ENCODE data around the gene GNAI3.

The GNAI3 gene

GRCh38 chr1:109586055-109586454 is 37.6 kb downstream of the GNAI3 start:
- Histone ChIP-seq H2AFZ (ENCODE audit: low read depth, low read length, severe bottlenecking) (no peak overlapping the region), H3K27me3 (ENCODE audit: low read length) (no peaks in the 10 kb centered on the region), H3K9me2 (replicated peaks; ENCODE audit: insufficient read depth, low read length) (no peaks in the 10 kb centered on the region), H3K36me3 (ENCODE audit: low read length) (peaks cover 25% of the 10 kb centered on the region; the same call in 1 of the 2 replicates), H3F3A (ENCODE audit: insufficient read depth) (0 out of 2 replicates have a peak, but pooled peaks cover 5% of the 10 kb centered on the region), H3K27ac (ENCODE audit: low read depth, low read length) (no peak overlapping the region), H3K9ac (ENCODE audit: low read length) (no peak overlapping the region), H3K9me3 (ENCODE audit: insufficient read depth, low read length) (no peaks in the 10 kb centered on the region), H3K79me2 (ENCODE audit: insufficient read depth, low read length) (no peaks in the 10 kb centered on the region), H4K20me1 (ENCODE audit: low read depth, low read length) (no peaks in the 10 kb centered on the region), H3K4me3 (ENCODE audit: insufficient read depth, low read length, poor library complexity, severe bottlenecking) (no peak overlapping the region), H3K4me2 (ENCODE audit: low read depth, low read length, poor library complexity, severe bottlenecking) (no peak overlapping the region)
- TF ChIP-seq EZH2phosphoT487 (conservative IDR thresholded peaks at IDR 0.05; ENCODE audit: low read length) (no peak), CTCF (IDR thresholded peaks at IDR 0.05; ENCODE audit: insufficient read depth, low read length, poor library complexity, severe bottlenecking) (no peak)

GRCh38 chr1:109589177-109589576 is 40.8 kb downstream of the GNAI3 start:
- Histone ChIP-seq H4K20me1 (ENCODE audit: low read depth, low read length) (no peaks in the 10 kb centered on the region), H3F3A (ENCODE audit: insufficient read depth) (peaks cover 5% of the 10 kb centered on the region; the same call in 1 of the 2 replicates), H3K27me3 (ENCODE audit: low read length) (no peaks in the 10 kb centered on the region), H3K4me2 (ENCODE audit: low read depth, low read length, poor library complexity, severe bottlenecking) (no peak overlapping the region), H3K9me2 (replicated peaks; ENCODE audit: insufficient read depth, low read length) (no peaks in the 10 kb centered on the region), H2AFZ (ENCODE audit: low read depth, low read length, severe bottlenecking) (no peak overlapping the region), H3K36me3 (ENCODE audit: low read length) (peaks cover 32% of the 10 kb centered on the region; the same call in 1 of the 2 replicates), H3K79me2 (ENCODE audit: insufficient read depth, low read length) (no peaks in the 10 kb centered on the region), H3K9ac (ENCODE audit: low read length) (no peak overlapping the region), H3K4me3 (ENCODE audit: insufficient read depth, low read length, poor library complexity, severe bottlenecking) (no peak overlapping the region), H3K9me3 (ENCODE audit: insufficient read depth, low read length) (no peaks in the 10 kb centered on the region), H3K27ac (ENCODE audit: low read depth, low read length) (no peak overlapping the region)
- TF ChIP-seq CTCF (IDR thresholded peaks at IDR 0.05; ENCODE audit: insufficient read depth, low read length, poor library complexity, severe bottlenecking) (no peak), EZH2phosphoT487 (conservative IDR thresholded peaks at IDR 0.05; ENCODE audit: low read length) (no peak)

- H3K4me3 ChIP-seq (ENCODE audit: insufficient read depth, low read length, poor library complexity, severe bottlenecking) = no peak overlapping the region
- H3K36me3 ChIP-seq (ENCODE audit: low read length) = peaks cover 33% of the 10 kb centered on the region; the same call in 1 of the 2 replicates
- no peaks in the 10 kb centered on the region for H4K20me1 ChIP-seq (ENCODE audit: low read depth, low read length)
Measured at GRCh38 chr1:109589679-109590078, 41.3 kb downstream of the GNAI3 start.

More at GRCh38 chr1:109589679-109590078, 41.3 kb downstream of the GNAI3 start:
- Histone ChIP-seq H3K9me3 (ENCODE audit: insufficient read depth, low read length) (no peaks in the 10 kb centered on the region), H3K79me2 (ENCODE audit: insufficient read depth, low read length) (no peaks in the 10 kb centered on the region), H3K27me3 (ENCODE audit: low read length) (no peaks in the 10 kb centered on the region), H3K9me2 (replicated peaks; ENCODE audit: insufficient read depth, low read length) (no peaks in the 10 kb centered on the region), H3K4me2 (ENCODE audit: low read depth, low read length, poor library complexity, severe bottlenecking) (no peak overlapping the region), H2AFZ (ENCODE audit: low read depth, low read length, severe bottlenecking) (no peak overlapping the region), H3K9ac (ENCODE audit: low read length) (no peak overlapping the region), H3K27ac (ENCODE audit: low read depth, low read length) (no peak overlapping the region), H3F3A (ENCODE audit: insufficient read depth) (peaks cover 5% of the 10 kb centered on the region; the same call in 1 of the 2 replicates)
- TF ChIP-seq EZH2phosphoT487 (conservative IDR thresholded peaks at IDR 0.05; ENCODE audit: low read length) (no peak), CTCF (IDR thresholded peaks at IDR 0.05; ENCODE audit: insufficient read depth, low read length, poor library complexity, severe bottlenecking) (no peak)

All from SU-DHL-6 (cell line).